Retinal pigment epithelial cell (primary cell): ENCODE data around the gene COL27A1.

Experiments
- DNase-seq: peaks from one replicate; pipeline ENCODE4 v3.0.0-alpha.2; 2010; ENCODE audit warnings: low read depth
- H3K4me3 ChIP-seq: 2 replicates; pipeline ENCODE4 v1.5.1; 2011; ENCODE audit warnings: mild to moderate bottlenecking, low read length, control low read depth, moderate library complexity
- CTCF ChIP-seq: conservative IDR thresholded peaks from 2 replicates; pipeline ENCODE4 v1.5.1; 2011; ENCODE audit warnings: low read depth, low read length, control low read depth, inconsistent platforms

Gene COL27A1

GRCh38 chr9:114342755-114343440 is 187.6 kb downstream of the COL27A1 start:
- H3K4me3 ChIP-seq = no peak overlapping the region
- TF ChIP-seq CTCF = no peak
- no peak for DNase-seq

DNA sequence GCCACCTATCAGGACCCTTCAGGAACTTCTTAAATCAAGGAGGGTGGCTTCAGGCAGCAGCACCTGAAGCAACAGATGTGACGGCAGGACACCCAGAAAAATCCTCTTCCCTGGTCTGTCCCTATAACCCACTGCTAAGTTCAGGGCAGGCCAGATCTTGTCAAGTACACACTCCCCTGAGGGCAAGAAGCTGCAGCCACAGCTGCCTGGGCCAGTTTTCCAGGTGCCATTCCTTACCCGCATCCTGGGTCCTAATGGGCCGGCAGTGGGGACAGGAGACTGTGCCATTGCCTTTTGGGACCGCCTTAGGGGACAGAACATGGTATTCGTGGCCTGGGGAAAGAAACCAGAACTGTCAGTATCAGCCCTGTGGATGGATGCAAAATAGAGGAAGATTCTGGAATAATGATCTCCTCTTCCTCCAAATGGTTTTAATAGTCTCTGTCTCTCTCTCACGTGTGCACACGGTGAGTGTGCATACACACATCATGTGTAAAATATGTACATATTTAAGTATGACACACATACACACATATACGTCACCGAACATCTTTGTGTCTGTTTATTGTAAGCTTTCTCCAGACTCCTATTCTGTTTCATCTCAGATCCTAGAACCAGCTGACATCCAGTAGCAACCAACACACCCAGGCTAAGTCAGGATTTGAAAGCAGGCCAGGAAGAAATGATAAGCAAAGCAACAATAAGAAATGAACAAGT is 188.3 kb downstream of the COL27A1 start:
- TF ChIP-seq CTCF = no peak
- DNase-seq = no peak
- no peak overlapping the region for H3K4me3 ChIP-seq

GRCh38 chr9:114344188-114344566 is 188.8 kb downstream of the COL27A1 start:
- no peak for TF ChIP-seq CTCF
- no peak for DNase-seq
- H3K4me3 ChIP-seq = no peak overlapping the region

GRCh38 chr9:114344692-114345091 is 189.4 kb downstream of the COL27A1 start:
- DNase-seq = no peak
- no peak overlapping the region for H3K4me3 ChIP-seq
- no peak for TF ChIP-seq CTCF

DNA sequence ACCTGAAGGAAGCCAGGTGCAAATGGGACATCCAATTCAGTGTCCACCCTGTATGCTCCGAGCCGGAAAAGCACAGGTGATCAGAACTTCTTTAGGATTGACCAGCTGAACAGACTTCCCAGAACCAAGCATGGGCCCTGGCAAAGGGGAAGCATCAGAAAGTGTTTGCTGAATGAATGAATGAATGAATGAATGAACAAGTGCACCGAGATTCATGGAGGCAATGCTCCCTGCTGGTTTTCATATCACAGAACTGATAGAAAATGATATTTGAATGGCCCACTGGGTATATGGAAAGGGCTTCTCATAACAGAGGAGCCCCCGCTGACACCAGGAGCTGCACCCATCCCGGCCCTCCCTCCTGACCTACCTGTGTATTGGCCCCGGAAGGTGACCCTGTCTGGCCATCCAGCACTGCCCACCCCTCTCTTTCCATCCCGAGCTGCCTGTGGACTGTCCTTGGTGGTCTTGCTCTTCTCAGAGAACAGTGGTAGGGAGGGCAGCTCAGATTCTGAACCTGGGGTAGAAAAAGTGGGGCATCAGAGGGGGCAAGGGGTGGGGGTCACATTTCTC is 190.2 kb downstream of the COL27A1 start:
- no peak for DNase-seq
- no peak overlapping the region for H3K4me3 ChIP-seq
- TF ChIP-seq CTCF = no peak

DNA sequence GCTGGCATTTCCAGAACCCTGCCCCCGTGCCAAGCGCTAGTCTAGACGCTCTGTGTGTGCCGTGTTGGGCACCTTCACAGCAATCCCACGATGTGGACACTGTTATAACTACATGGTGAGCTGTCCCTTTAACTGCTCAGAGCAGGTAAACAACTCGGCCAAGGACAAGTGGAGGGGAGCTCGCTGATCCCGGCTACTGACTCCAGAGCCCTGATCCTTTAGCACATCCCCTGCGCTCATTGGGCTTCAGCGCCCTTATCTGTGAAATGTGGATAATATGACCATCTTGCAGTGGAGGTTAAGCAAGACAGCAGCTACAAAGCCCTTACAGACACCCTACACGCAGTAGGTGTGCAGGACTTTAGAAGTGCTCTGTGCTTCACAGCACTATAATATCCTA is 190.8 kb downstream of the COL27A1 start:
- DNase-seq = no peak
- TF ChIP-seq CTCF = no peak
- no peak overlapping the region for H3K4me3 ChIP-seq

- no peak overlapping the region for H3K4me3 ChIP-seq
- no peak for DNase-seq
- TF ChIP-seq CTCF = no peak
These were observed 192.3 kb downstream of the COL27A1 start for GRCh38 chr9:114347675-114348074.
